GM10248 (cell line): ENCODE data around the gene C14orf93.

ENCODE experiments used
- CTCF ChIA-PET: fragments of 300-600 bp; sonication (Branson Sonifier 250); formaldehyde crosslinking; extraction: SDS; loops from one replicate; lab custom pipeline; 2021; ENCODE audit warnings: antibody characterized with exemption; lab: Yijun Ruan, JAX
- POLR2A ChIA-PET: fragments of 350-650 bp; sonication (Branson Sonifier 250); formaldehyde crosslinking; extraction: SDS; loops from one replicate; lab custom pipeline; 2020; ENCODE audit warnings: antibody characterized with exemption; lab: Yijun Ruan, JAX
- DNase-seq: peaks from one replicate; pipeline ENCODE4 v3.0.0; 2012; ENCODE audit errors: extremely low spot score
- TF ChIP-seq, protein P1 (sequence below): IDR thresholded peaks from 2 replicates; pipeline ENCODE4 v1.5.1; 2012; ENCODE audit warnings: mild to moderate bottlenecking, low read depth; ENCODE audit errors: extremely low read depth, missing control alignments, control extremely low read depth

Gene C14orf93

DNA sequence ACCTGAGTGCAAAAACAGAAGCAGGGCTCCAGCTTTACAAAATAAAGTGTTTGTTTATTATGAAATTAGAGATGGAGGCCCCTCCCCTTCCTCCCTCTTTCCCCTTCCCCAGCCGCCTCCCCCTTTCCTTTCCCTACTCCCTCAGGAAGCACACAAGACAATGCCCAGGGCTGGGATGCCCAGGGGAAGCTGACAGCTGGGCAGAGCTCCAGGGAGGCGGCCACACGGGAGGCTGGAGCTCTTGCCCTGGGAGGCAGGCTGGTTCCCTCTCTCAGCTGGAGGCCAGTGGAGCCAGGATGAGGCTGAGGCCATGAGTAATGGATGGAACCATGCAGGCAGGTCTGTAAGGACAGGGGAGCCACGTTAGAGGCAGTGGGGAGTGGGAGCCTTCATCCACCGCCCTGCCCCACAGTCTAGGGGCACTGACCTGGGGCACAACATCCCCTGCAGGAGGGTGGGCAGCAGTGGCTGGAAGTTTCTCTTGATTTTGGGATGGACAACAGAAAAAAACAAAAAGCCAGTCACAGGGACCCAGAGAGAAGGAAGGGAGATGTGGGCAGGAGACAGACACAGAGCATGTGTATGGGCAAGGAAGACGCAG, 37.2 kb upstream of the C14orf93 start:
- ChIA-PET POLR2A (no interaction called here), CTCF (interaction anchor here (1.1 to 24.2 kb wide), 5 partner anchors 9 to 73 kb away, joined by 3 to 834 read pairs (median 7); partner anchors contain the start of genes AJUBA and CDH24)
- TF ChIP-seq, protein P1, sequence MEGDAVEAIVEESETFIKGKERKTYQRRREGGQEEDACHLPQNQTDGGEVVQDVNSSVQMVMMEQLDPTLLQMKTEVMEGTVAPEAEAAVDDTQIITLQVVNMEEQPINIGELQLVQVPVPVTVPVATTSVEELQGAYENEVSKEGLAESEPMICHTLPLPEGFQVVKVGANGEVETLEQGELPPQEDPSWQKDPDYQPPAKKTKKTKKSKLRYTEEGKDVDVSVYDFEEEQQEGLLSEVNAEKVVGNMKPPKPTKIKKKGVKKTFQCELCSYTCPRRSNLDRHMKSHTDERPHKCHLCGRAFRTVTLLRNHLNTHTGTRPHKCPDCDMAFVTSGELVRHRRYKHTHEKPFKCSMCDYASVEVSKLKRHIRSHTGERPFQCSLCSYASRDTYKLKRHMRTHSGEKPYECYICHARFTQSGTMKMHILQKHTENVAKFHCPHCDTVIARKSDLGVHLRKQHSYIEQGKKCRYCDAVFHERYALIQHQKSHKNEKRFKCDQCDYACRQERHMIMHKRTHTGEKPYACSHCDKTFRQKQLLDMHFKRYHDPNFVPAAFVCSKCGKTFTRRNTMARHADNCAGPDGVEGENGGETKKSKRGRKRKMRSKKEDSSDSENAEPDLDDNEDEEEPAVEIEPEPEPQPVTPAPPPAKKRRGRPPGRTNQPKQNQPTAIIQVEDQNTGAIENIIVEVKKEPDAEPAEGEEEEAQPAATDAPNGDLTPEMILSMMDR = no peak
- no peak for DNase-seq

DNA sequence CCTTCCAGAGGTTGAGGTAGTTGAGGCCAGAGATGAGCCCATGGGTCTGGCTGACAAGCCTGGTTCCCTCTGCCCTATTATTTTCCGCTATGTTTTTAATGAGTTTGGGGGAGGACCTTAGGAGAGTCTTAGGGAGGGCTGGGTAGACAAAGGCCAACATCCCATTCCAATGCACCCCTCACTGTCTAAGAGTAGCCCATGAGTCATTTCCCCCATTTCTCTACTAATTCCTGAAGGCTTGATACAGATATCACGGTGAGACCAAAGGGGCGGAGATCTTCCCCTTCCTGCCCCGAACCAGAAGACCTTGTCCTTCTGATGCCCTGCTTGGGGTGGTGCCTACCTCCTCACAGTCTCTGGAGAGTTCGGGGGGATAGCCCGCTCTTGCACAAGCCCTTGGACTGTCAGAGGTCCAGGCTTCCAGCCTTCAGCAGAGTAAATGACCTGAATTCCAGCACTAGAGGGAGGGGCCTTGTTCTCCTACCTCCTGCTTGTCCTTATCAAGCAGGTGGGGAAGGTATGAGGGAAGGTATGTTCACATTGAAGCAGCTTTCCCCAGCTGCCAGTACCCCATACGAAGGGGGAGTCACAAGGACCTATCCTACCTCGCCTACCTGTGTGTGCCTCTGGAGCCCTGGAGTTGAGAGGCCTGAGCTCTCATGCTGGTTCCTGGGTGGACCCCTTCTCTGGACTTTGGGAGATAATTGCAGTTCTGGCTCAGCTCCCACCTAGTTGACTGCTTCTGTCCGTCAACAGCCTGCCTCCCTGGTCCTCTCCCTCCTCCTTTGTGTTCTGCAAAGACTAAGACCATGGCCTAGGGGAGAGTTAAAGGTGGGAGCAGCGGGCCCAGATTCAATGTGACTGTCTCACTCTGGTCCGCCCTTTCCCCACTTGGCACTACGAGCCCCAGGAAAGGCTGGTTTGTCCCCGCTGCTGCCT, 35.7 kb upstream of the C14orf93 start:
- ChIA-PET CTCF (interaction anchor here (0.9 to 24.2 kb wide), 5 partner anchors 11 to 72 kb away, joined by 4 to 834 read pairs (median 7); partner anchors contain the start of genes AJUBA and CDH24), POLR2A (no interaction called here)
- no peak for DNase-seq
- TF ChIP-seq, protein P1 = no peak

DNA sequence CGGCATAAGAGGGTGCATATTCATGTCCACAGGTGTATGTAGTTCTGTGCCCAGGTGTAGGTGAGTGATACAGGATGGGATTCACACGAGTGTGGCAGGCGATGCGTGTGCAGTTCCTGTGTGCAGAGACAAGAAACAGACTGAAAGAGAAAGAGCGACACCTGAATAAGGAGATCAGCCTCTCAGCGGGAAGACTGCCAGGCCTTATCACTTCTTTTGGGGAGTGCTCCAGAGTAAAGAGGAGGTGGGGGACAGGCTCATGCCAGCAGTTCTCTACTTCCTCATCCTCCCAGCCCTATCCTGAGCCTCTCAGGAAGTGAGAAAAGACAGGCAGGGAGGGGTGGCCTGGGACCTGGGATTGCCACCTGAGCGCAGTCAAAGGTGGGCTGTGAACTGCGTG, 34.9 kb upstream of the C14orf93 start:
- no peak for DNase-seq
- TF ChIP-seq, protein P1 = no peak
- POLR2A ChIA-PET = no interaction called here
- CTCF ChIA-PET = interaction anchor here (2.4 to 11.4 kb wide), 3 partner anchors 11 to 58 kb away, joined by 7 to 106 read pairs (median 18); partner anchors contain the start of gene CDH24

DNA sequence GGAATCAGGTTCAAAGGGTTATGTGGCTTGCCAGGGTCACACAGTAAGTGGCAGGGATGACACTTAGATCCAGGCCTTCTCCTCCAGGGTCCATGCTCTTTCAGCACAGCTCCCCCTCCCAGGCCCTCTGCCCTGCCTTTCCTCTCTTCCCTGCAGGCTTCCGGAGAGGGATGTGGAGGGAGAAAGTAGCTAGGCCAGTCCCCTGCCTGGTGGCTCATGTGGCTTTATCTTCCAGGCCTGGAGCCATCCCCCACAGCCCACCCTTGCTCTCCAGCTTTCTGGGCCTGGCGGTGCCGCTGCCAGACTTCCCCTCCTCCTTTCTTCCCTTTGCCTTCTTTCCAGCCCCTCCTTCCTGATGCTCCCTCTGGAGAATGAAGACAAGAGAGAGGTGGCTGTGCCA, 33.8 kb upstream of the C14orf93 start:
- ChIA-PET CTCF (interaction anchor here (3.8 to 11.4 kb wide), 3 partner anchors 13 to 57 kb away, joined by 18 to 106 read pairs (median 22); partner anchors contain the start of gene CDH24), POLR2A (no interaction called here)
- no peak for DNase-seq
- TF ChIP-seq, protein P1 = no peak

DNA sequence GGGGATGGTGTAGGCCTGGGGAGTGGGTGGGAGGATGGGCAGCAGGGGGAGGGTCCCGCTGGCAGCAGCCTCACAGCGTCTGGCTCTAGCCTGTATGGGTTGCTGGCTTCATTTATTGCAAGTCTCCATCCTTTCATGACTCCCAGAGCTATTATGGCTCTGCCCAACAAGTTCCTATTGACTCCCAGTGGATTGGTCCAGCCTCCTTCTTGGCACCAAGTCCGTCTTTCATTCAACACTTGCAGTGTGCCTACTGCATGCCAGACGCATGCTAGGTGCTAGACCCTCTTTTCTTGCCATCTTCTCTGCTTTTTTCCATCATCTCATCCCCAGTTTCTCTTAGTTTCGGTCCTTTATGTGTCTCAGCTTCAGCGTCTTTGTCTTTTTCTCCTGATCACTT, 33.2 kb upstream of the C14orf93 start:
- CTCF ChIA-PET = interaction anchor here (1.0 to 11.4 kb wide), 6 partner anchors 13 to 56 kb away, joined by 3 to 106 read pairs (median 12); partner anchors contain the start of gene CDH24
- no peak for DNase-seq
- POLR2A ChIA-PET = no interaction called here
- TF ChIP-seq, protein P1 = no peak
